Keratinocyte (primary cell): Measurements from ENCODE around the gene BLZF1.

Experiments
- EZH2 ChIP-seq: IDR thresholded peaks from one replicate; pipeline ENCODE4 v1.6.1; 2012; ENCODE audit warnings: inconsistent platforms, mild to moderate bottlenecking, low read length, moderate library complexity
- TF ChIP-seq, protein P1 (sequence below), 3 experiments: IDR thresholded peaks in 1 of 3; conservative IDR thresholded peaks in 1 of 3; optimal IDR thresholded peaks in 1 of 3; 2 replicates in 2 of 3; 3 replicates in 1 of 3; pipeline versions ENCODE3 to v1.5.1; 2011; ENCODE audit warnings: low read length in 3 of 3, mild to moderate bottlenecking in 3 of 3, moderate library complexity in 2 of 3, control low read depth in 1 of 3, inconsistent platforms in 1 of 3; ENCODE audit not compliant: insufficient read depth in 2 of 3; ENCODE audit errors: extremely low read depth in 1 of 3

DNA sequence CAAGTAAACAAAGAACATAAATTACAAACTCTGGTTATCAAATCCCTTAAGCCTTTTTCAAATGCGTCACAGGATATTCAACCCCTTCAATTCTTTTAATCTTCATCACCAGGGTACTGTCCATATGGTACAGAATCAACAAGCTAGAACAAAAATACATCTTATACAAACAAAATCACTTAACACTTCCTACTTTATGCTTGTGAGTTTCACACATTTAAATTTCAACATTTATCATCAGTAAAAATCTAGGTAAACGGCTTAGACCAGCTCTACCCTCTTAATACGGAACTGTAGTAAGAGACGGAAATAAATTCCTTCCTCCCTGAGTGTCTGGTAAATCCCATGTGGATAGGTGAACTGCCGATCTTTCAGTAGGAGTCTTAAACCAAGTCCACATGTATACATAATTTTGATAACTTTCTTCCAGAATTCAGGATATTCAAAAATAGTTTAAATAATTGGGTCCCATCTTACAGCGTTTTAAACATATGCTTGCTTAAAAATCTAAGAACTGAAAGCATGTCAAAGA, 58.2 kb downstream of the BLZF1 start:
- TF ChIP-seq, protein P1, sequence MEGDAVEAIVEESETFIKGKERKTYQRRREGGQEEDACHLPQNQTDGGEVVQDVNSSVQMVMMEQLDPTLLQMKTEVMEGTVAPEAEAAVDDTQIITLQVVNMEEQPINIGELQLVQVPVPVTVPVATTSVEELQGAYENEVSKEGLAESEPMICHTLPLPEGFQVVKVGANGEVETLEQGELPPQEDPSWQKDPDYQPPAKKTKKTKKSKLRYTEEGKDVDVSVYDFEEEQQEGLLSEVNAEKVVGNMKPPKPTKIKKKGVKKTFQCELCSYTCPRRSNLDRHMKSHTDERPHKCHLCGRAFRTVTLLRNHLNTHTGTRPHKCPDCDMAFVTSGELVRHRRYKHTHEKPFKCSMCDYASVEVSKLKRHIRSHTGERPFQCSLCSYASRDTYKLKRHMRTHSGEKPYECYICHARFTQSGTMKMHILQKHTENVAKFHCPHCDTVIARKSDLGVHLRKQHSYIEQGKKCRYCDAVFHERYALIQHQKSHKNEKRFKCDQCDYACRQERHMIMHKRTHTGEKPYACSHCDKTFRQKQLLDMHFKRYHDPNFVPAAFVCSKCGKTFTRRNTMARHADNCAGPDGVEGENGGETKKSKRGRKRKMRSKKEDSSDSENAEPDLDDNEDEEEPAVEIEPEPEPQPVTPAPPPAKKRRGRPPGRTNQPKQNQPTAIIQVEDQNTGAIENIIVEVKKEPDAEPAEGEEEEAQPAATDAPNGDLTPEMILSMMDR (optimal IDR thresholded peaks at IDR 0.05 in 1 of 3, IDR thresholded peaks at IDR 0.05 in 1 of 3, conservative IDR thresholded peaks at IDR 0.05 in 1 of 3; ENCODE audit: extremely low read depth in 1 of 3, insufficient read depth in 2 of 3, low read length in 3 of 3) = no peak
- no peak for TF ChIP-seq EZH2
